GM15510 (cell line): Measurements from ENCODE around the gene NBEAL1.

ENCODE experiments used
- POLR2A ChIP-seq: IDR thresholded peaks from 3 replicates; pipeline ENCODE4 v1.6.1; 2011; ENCODE audit warnings: borderline replicate concordance; ENCODE audit not compliant: insufficient read length; ENCODE audit errors: extremely low read depth

Gene NBEAL1

DNA sequence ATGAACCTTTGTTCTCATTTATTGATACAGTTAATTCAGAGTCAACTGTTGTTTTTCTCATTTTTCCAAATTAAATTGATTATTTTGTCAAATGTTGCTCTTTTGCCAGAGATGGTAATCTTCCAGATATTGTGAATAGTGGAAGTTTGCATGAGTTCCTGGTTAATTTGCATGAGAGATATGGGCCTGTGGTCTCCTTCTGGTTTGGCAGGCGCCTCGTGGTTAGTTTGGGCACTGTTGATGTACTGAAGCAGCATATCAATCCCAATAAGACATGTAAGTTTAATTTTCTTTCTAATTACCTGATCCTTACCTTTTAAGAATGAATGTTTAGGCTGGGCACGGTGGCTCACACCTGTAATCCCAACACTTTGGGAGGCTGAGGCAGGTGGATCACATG lies 232.0 kb downstream of the NBEAL1 start:
- TF ChIP-seq POLR2A = no peak

DNA sequence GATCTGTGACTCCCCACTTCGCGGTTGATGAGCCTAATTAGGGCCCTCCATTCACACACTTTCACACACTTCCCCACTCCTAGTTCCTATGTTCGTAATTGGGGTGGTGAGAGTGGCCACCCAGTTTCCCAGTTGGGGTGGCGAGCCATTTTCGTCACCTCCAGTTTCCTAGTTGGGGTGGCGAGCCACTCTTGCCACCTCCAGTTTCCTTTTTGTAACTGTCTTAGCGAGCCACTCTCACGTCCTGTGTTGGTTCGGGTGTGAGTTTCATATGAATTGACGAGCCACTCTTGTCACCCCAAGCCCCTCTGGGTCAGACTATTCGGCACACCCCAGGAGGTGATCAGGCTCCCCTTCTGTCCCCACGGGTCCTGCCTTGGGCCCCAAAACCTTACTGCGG lies 238.1 kb downstream of the NBEAL1 start:
- no peak for TF ChIP-seq POLR2A

DNA sequence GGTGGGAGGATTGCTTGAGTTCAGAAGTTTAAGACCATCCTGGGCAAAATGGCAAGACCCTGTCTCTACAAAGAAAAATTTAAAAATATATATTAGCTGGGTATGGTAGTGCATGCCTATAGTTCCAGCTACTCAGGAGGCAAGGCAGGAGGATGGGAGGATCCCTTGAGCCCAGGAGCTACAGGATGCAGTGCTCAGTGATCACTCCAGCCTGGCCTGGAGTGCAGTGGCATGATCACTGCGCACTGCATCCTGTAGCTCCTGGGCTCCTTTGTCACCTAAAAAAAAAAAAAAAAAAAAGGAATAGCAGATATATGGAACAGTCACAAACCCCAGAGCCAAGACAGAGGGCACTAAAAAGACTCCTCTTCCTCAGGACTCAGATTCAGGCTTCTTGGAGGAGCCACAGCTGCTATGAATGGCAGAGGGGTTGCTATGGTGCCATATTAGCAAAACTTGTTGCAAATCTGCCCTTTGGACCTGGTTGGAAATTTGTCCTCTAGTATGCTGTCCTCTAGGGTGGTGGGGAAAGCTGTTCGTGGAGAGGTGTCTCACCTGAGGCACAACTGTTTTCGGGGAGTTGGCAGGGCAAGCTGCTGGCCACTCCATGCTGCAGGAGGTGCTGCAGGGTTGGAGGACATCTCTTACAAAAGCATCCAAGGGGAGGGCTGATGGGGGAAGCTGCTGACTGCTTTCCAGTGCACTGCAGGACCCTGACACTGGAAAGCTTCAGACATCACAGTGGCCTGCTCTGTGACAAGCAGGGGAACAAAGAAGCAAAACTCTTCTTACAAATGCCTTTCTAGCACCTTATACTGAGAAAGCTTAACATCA lies 246.9 kb downstream of the NBEAL1 start:
- TF ChIP-seq POLR2A = no peak
